ENCODE measurements around the gene ATAT1. TPM values are rescaled to one million over a fixed set of nuclear protein-coding genes. Genes with fewer than 3 reads are reported as not detected.

Gene ATAT1
- total RNA-seq, 1 experiment from 2014 or later = 6.4 TPM

GRCh38 chr6:30688569-30688968 lies 61.9 kb downstream of the ATAT1 start:
- H3K4me3 Mint-ChIP-seq (ENCODE audit: unreplicated experiment) = peak overlapping the region; percentile 94
- no peak for DNase-seq (ENCODE audit: unreplicated experiment)
- no peaks in the 10 kb centered on the region for H3K9me3 Mint-ChIP-seq (ENCODE audit: unreplicated experiment)
- H3K4me1 Mint-ChIP-seq (ENCODE audit: insufficient read depth, unreplicated experiment) = peaks cover 56% of the 10 kb centered on the region
- H3K27ac Mint-ChIP-seq (ENCODE audit: low read depth, unreplicated experiment) = peak overlapping the region; percentile 80
- CTCF ChIA-PET = interaction anchor here (0.6 to 5.5 kb wide), 9 partner anchors 10 to 226 kb away, joined by 3 to 62 read pairs (median 6); partner anchors contain the start of genes DHX16 and VARS2
- H3K36me3 Mint-ChIP-seq (ENCODE audit: insufficient read depth, unreplicated experiment) = peaks cover 13% of the 10 kb centered on the region
- no TSS peak for BruUV-seq (replicated peaks)
- POLR2A ChIA-PET = interaction anchor here (0.8 to 13.9 kb wide), 9 partner anchors 8 to 196 kb away, joined by 3 to 477 read pairs (median 12); partner anchors contain the start of genes DDR1, DHX16, FLOT1 and MDC1
- TF ChIP-seq, protein P1, sequence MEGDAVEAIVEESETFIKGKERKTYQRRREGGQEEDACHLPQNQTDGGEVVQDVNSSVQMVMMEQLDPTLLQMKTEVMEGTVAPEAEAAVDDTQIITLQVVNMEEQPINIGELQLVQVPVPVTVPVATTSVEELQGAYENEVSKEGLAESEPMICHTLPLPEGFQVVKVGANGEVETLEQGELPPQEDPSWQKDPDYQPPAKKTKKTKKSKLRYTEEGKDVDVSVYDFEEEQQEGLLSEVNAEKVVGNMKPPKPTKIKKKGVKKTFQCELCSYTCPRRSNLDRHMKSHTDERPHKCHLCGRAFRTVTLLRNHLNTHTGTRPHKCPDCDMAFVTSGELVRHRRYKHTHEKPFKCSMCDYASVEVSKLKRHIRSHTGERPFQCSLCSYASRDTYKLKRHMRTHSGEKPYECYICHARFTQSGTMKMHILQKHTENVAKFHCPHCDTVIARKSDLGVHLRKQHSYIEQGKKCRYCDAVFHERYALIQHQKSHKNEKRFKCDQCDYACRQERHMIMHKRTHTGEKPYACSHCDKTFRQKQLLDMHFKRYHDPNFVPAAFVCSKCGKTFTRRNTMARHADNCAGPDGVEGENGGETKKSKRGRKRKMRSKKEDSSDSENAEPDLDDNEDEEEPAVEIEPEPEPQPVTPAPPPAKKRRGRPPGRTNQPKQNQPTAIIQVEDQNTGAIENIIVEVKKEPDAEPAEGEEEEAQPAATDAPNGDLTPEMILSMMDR (IDR thresholded peaks at IDR 0.05; ENCODE audit: unreplicated experiment) = no peak
- no peaks in the 10 kb centered on the region for H3K27me3 Mint-ChIP-seq (ENCODE audit: insufficient read depth, unreplicated experiment)
- intact Hi-C loops (cut with micrococcal nuclease) = loop anchor here (5.0 kb wide), 1 partner anchor 134 kb away; no protein-coding TSS in a partner anchor

- TF ChIP-seq, protein P1 (IDR thresholded peaks at IDR 0.05; ENCODE audit: unreplicated experiment) = no peak
- DNase-seq (ENCODE audit: unreplicated experiment) = no peak
- BruUV-seq (replicated peaks) = no TSS peak
- peaks cover 51% of the 10 kb centered on the region for H3K4me1 Mint-ChIP-seq (ENCODE audit: insufficient read depth, unreplicated experiment)
- H3K27me3 Mint-ChIP-seq (ENCODE audit: insufficient read depth, unreplicated experiment) = no peaks in the 10 kb centered on the region
- POLR2A ChIA-PET = interaction anchor here (0.8 to 13.9 kb wide), 5 partner anchors 8 to 132 kb away, joined by 3 to 477 read pairs (median 17); partner anchors contain the start of genes DHX16, FLOT1, MDC1 and PRR3
- H3K9me3 Mint-ChIP-seq (ENCODE audit: unreplicated experiment) = no peaks in the 10 kb centered on the region
- intact Hi-C loops (cut with micrococcal nuclease) = loop anchor here (5.0 kb wide), 1 partner anchor 133 kb away; no protein-coding TSS in a partner anchor
- peak overlapping the region; percentile 80 for H3K27ac Mint-ChIP-seq (ENCODE audit: low read depth, unreplicated experiment)
- peak overlapping the region; percentile 94 for H3K4me3 Mint-ChIP-seq (ENCODE audit: unreplicated experiment)
- peaks cover 13% of the 10 kb centered on the region for H3K36me3 Mint-ChIP-seq (ENCODE audit: insufficient read depth, unreplicated experiment)
- CTCF ChIA-PET = interaction anchor here (0.6 to 5.5 kb wide), 9 partner anchors 10 to 379 kb away, joined by 3 to 62 read pairs (median 3); partner anchors contain the start of genes DHX16 and VARS2
These were observed 62.6 kb downstream of the ATAT1 start for GRCh38 chr6:30689022-30689865.

GRCh38 chr6:30689985-30690384 lies 63.3 kb downstream of the ATAT1 start:
- no TSS peak for BruUV-seq (replicated peaks)
- intact Hi-C loops (cut with micrococcal nuclease) = loop anchor here (5.0 kb wide), 1 partner anchor 132 kb away; no protein-coding TSS in a partner anchor
- CTCF ChIA-PET = interaction anchor here (0.7 to 5.5 kb wide), 5 partner anchors 11 to 378 kb away, joined by 3 to 62 read pairs (median 24); no protein-coding TSS in a partner anchor

More at GRCh38 chr6:30689985-30690384, 63.3 kb downstream of the ATAT1 start:
- TF ChIP-seq, protein P1 (IDR thresholded peaks at IDR 0.05; ENCODE audit: unreplicated experiment) = no peak
- Mint-ChIP-seq H3K4me3 (ENCODE audit: unreplicated experiment) (peak overlapping the region; percentile 94), H3K27me3 (ENCODE audit: insufficient read depth, unreplicated experiment) (no peaks in the 10 kb centered on the region), H3K27ac (ENCODE audit: low read depth, unreplicated experiment) (peak overlapping the region; percentile 90), H3K4me1 (ENCODE audit: insufficient read depth, unreplicated experiment) (peaks cover 50% of the 10 kb centered on the region), H3K9me3 (ENCODE audit: unreplicated experiment) (no peaks in the 10 kb centered on the region), H3K36me3 (ENCODE audit: insufficient read depth, unreplicated experiment) (peaks cover 8% of the 10 kb centered on the region)
- POLR2A ChIA-PET = interaction anchor here (0.8 to 13.9 kb wide), 14 partner anchors 8 to 711 kb away, joined by 3 to 477 read pairs (median 8); partner anchors contain the start of genes ABCF1, DHX16, MDC1 and MRPS18B
- no peak for DNase-seq (ENCODE audit: unreplicated experiment)

All from MCF 10A (cell line).